Stimulated activated CD4-positive, alpha-beta T cell treated with anti-CD3 and anti-CD28 coated beads, Interleukin-15, amount 100 ng/mL, for 48 hours (primary cell): ENCODE results near the gene SEPTIN1.
"Not testable (repeated sequence)": the region's sequence is repeated elsewhere in the genome, so short reads cannot be mapped to it uniquely, and the experiment has no call there.

Experiments
- DNase-seq, 2 donors: peaks; one replicate each; pipeline ENCODE4 v3.0.0-alpha.2; 2020; ENCODE audit warnings: low read depth in 2 of 2

The SEPTIN1 gene

GRCh38 chr16:30401768-30402425 lies 19.5 kb upstream of the SEPTIN1 start:
- DNase-seq = no peak

DNA sequence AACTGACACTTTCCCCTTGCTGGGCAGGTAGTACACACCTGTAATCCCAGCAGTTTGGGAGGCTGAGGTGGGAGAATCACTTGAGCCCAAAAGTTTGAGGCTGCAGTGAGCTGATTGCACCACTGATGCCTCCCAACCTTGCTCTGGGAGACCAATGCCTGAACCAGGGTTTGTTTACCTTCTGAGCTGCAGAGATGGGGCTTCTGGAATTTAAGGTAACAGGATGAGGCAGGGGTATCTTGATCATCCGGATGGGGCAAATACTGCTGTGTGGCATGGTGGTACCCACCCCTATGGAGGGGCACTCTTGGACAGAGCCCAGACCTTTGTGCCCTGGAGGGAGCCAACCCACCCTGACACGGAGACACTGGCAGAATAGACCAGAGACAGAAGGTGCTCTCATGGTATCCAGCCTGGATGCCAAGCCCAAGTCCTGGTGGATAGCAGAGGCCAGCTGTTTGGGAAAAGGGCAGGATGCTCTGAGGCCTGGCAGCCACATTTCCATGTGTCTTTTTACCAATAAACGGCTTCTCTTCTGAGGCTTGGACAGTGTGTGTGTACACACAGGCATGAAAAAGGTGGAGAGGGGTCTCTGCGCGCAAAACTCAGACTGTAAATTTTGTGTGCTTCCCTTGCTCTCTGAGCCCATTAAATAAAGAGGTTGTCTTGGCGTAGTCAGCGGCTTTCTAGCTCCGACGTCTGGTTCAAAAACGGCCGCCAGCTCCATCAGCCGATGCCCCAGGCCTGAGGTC lies 17.2 kb upstream of the SEPTIN1 start:
- DNase-seq = no peak

- DNase-seq = no peak
Measured at GRCh38 chr16:30398661-30399434, 16.5 kb upstream of the SEPTIN1 start.

DNA sequence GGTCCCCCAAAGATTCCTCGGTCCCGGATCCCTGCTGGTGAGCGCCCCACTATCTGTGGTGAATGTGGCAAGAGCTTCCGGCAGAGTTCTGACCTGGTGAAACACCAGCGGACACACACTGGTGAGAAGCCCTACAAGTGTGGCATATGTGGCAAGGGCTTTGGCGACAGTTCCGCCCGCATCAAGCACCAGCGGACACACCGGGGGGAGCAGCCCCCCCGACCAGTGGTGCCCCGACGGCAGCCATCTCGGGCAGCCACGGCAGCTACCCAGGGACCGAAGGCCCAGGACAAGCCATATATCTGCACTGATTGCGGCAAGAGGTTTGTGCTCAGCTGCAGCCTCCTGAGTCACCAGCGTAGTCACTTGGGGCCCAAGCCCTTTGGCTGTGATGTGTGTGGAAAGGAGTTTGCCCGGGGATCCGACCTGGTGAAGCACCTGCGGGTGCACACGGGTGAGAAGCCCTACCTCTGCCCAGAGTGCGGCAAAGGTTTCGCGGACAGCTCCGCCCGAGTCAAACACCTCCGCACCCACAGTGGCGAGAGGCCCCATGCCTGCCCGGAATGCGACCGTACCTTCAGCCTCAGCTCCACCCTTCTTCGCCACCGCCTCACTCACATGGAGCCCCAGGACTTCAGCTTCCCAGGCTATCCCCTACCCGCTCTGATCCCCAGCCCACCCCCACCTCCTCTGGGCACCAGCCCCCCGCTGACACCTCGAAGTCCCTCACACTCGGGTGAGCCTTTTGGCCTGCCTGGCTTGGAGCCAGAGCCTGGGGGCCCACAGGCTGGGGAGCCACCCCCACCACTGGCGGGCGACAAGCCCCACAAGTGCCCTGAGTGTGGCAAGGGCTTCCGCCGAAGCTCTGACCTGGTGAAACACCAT lies 15.7 kb upstream of the SEPTIN1 start:
- DNase-seq = no peak

DNA sequence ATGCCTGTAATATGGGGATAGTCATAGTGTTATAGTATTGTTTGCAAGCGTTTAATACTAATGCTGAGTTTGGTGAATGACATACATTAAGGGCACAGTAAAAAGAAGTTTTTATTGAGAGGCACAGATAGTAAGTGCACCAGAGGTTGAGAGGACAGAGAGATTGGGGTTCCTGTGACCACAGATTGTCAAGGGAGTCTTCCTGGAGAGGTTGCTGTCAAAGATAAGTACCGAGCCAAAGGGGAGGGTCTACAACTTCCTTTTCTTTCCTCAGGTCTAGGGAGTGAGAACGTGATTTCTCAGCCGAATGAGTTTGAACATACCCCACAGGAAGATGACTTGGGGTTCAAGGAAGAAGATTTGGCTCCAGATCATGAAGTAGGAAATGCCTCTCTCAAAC lies 14.7 kb upstream of the SEPTIN1 start:
- no peak for DNase-seq

DNA sequence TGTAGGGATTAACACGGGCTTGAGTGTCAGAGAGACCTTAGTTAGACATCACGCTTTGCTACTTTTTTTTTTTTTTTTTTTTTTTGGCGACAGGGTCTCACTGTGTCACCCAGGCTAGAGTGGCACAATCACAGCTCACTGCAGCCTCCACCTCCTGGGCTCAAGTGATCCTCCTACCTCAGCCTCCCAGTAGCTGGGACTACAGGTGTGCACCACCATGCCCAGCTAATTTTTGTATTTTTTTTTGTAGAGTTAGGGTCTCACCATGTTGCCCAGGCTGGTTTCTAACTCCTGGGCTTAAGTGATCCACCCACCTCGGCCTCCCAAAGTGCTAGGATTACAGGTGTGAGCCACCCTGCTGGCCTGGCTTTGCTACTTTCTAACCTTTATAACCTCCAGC lies 14.3 kb upstream of the SEPTIN1 start:
- not testable (repeated sequence) for DNase-seq

GRCh38 chr16:30395992-30396585 lies 13.7 kb upstream of the SEPTIN1 start:
- DNase-seq = no peak

GRCh38 chr16:30395155-30395991 lies 13.0 kb upstream of the SEPTIN1 start, which contains the start of gene ZNF48:
Gene ZNF48, plus strand, starts transcription at chr16:30395420. Its CDS starts 375 bp downstream, at chr16:30395795.
- DNase-seq = peak in 1 of 2 donors; percentile 36

- DNase-seq = no peak
Measured at GRCh38 chr16:30394592-30395154, 12.3 kb upstream of the SEPTIN1 start.

GRCh38 chr16:30383521-30383920 lies 1.2 kb upstream of the SEPTIN1 start:
- no peak for DNase-seq

DNA sequence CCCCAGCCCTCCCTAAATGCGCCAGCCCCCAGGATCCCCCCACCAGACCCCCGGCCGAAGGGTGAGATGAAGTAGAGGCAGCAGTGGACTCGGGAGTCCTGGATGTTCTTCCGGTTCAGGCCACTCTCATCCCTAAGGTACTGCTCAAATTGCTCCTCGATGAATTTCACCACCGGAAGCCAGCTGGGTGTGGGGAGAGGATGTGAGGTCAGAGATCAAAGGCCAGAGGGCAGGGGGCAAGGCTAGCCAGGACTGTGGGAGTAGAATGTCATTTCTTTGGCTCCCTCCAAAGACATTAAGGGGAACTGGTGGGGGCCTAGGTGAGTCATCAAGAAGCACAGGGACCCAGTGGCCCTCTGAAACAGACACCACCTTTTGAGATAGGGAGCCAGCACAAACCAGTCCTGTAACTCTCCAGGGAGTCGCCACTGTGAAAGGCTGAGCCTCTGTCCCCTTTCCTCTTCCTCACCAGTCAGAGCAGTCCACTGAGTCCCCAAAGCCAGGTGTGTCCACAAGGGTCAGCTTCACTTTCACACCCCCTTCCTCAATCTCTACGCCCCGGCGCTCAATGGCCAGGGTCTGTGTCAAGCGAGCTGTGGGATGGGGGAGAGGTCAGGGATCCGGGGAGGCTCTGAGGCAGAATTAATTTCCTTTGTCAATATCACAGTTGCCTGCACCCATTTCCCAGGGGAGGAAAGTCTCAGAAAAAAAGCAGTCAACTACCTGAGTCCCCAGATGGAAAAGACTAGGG lies 895 bp downstream of the SEPTIN1 start:
- no peak for DNase-seq

GRCh38 chr16:30380803-30381208 lies 1.6 kb downstream of the SEPTIN1 start:
- no peak for DNase-seq

GRCh38 chr16:30380072-30380802 lies 2.1 kb downstream of the SEPTIN1 start:
- DNase-seq = no peak

DNA sequence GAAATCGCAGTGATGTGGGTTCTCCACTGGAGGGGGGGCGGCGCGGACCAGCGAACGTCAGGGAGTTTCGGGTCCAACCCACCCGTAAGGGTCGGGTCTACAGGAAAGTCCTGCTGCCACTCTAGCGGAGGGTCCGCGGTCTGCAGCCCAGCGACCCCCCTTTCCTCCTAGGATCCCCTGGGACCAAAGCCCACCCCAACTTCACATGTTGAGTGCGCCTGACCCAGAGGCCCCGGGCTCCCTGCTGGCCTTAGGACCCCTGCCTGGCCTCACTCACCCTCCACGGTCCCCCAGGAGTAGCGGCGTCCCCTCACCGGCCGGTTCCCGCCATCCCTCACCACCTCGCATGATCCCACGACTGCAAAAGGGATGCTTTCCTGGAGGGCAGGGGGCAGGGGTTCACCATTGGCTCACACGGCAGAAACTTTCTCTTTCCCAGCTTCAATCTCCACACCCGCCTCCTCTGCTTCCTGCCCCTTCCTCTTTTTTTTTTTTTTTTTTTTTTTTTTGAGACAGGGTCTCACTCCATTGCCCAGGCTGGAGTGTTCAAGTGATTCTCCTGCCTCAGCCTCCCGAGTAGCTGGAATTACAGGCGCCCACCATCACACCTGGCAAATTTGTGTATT lies 3.1 kb downstream of the SEPTIN1 start:
- DNase-seq = no peak

GRCh38 chr16:30378236-30379157 lies 3.9 kb downstream of the SEPTIN1 start:
- DNase-seq = peak; percentile 98 to 99

DNA sequence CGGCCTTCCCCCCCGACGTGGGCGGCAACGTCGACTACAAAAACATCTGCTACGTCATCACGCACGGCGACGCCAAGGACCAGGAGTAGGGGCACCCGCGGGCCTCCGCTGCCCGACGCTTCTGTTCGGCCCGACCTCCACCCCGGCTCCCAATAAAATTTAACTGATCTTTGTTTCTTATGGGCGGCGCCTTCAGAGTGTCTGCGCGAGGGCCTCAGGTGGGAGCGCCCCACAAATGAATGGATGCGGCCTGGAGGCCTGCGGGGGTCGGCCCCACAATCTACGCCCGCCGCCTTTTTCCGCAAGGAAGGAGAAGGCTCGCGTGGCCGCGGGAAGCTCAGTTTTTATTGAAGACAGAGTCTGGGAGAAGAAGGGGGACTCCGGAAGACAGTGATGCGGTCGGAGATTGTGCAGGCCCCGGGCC lies 4.5 kb downstream of the SEPTIN1 start:
- peak; percentile 81 to 83 for DNase-seq
